Hepatocyte (in vitro differentiated cells): ENCODE data around the gene DIPK1A.

ENCODE experiments used
- CTCF ChIP-seq: fragments of 200-600 bp; sonication (generic); IDR thresholded peaks from 2 replicates; pipeline ENCODE4 v1.5.1; 2016; ENCODE audit warnings: antibody characterized with exemption, mild to moderate bottlenecking; ENCODE audit not compliant: poor library complexity
- EZH2 ChIP-seq: fragments of 200-600 bp; sonication (generic); IDR thresholded peaks from 2 replicates; pipeline ENCODE4 v1.6.1; 2016; ENCODE audit warnings: antibody characterized with exemption, mild to moderate bottlenecking, borderline replicate concordance
- EZH2phosphoT487 ChIP-seq: fragments of 200-600 bp; sonication (generic); IDR thresholded peaks from one replicate; pipeline ENCODE4 v1.6.1; 2018; ENCODE audit warnings: antibody characterized with exemption, mild to moderate bottlenecking, low read depth, moderate library complexity; ENCODE audit not compliant: unreplicated experiment, severe bottlenecking

GRCh38 chr1:92864131-92864530, 97.1 kb downstream of the DIPK1A start:
- TF ChIP-seq CTCF (no peak), EZH2 (no peak), EZH2phosphoT487 (no peak)
